OCI-LY7 (cell line): ENCODE data around the gene DMAC2. TPM values are rescaled to one million over a fixed set of nuclear protein-coding genes. Genes with fewer than 3 reads are reported as not detected.

Source experiments
- BruUV-seq: library from RNA; stranded (reverse); fragments of 400-500 nt; replicated peaks from 2 replicates; lab custom pipeline; 2021; lab: Mats Ljungman, UMichigan
- CTCF ChIA-PET: fragments of 300-600 bp; sonication (Branson Sonifier 250); formaldehyde crosslinking; loops from one replicate; lab custom pipeline; 2022; ENCODE audit warnings: antibody characterized with exemption; ENCODE audit not compliant: unreplicated experiment; lab: Charles Lee
- POLR2A ChIA-PET: fragments of 300-600 bp; sonication (Branson Sonifier 250); formaldehyde crosslinking; loops from one replicate; lab custom pipeline; 2022; ENCODE audit warnings: antibody characterized with exemption; lab: Charles Lee
- DNase-seq: peaks from one replicate; pipeline ENCODE4 v3.0.0-alpha.2; 2015; ENCODE audit warnings: low spot score
- H2AFZ ChIP-seq: fragments of 200-600 bp; sonication (generic), shearing (Covaris generic); 2 replicates; pipeline ENCODE4 v1.6.1; 2014; ENCODE audit warnings: mild to moderate bottlenecking, antibody characterized with exemption, low read length, moderate library complexity
- H3K27ac ChIP-seq: fragments of 200-600 bp; sonication (generic); 2 replicates; pipeline ENCODE4 v1.5.1; 2014; ENCODE audit warnings: mixed run types, low read depth, mild to moderate bottlenecking, moderate library complexity, low read length, inconsistent platforms; ENCODE audit not compliant: poor library complexity, severe bottlenecking
- H3K36me3 ChIP-seq: fragments of 200-600 bp; sonication (generic); 2 replicates; pipeline ENCODE4 v1.6.1; 2014; ENCODE audit warnings: mild to moderate bottlenecking, antibody characterized with exemption, low read length, moderate library complexity, mixed read lengths; ENCODE audit not compliant: insufficient read depth
- H3K4me1 ChIP-seq: fragments of 200-600 bp; sonication (generic); 2 replicates; pipeline ENCODE4 v1.5.1; 2014; ENCODE audit warnings: mild to moderate bottlenecking, low read length; ENCODE audit not compliant: insufficient read depth, poor library complexity, severe bottlenecking
- H3K4me2 ChIP-seq: fragments of 200-600 bp; sonication (generic); 2 replicates; pipeline ENCODE4 v1.6.1; 2014; ENCODE audit warnings: mild to moderate bottlenecking, low read length
- H3K4me3 ChIP-seq: fragments of 200-600 bp; sonication (generic); 2 replicates; pipeline ENCODE4 v1.5.1; 2014; ENCODE audit warnings: mild to moderate bottlenecking, low read depth, low read length; ENCODE audit not compliant: poor library complexity, severe bottlenecking
- H3K79me2 ChIP-seq: fragments of 200-600 bp; sonication (generic); 2 replicates; pipeline ENCODE4 v1.6.1; 2016; ENCODE audit warnings: low read depth, mild to moderate bottlenecking, low read length, moderate library complexity, mixed read lengths; ENCODE audit not compliant: insufficient read depth
- H3K9me2 ChIP-seq: fragments of 200-600 bp; sonication (generic); 2 replicates; pipeline ENCODE4 v1.6.1; 2016; ENCODE audit warnings: mild to moderate bottlenecking, low read length, mixed read lengths; ENCODE audit not compliant: insufficient read depth
- H3K9me3 ChIP-seq: fragments of 200-600 bp; sonication (generic); 2 replicates; pipeline ENCODE4 v1.6.1; 2014; ENCODE audit warnings: mild to moderate bottlenecking, mixed run types, low read length, mixed read lengths
- H4K20me1 ChIP-seq: fragments of 200-600 bp; sonication (generic); 2 replicates; pipeline ENCODE4 v1.6.1; 2014; ENCODE audit warnings: mild to moderate bottlenecking, antibody characterized with exemption, low read length, moderate library complexity, mixed read lengths; ENCODE audit not compliant: insufficient read depth
- EZH2phosphoT487 ChIP-seq: fragments of 200-600 bp; sonication (generic); IDR thresholded peaks from 2 replicates; pipeline ENCODE4 v1.6.1; 2018; ENCODE audit warnings: low read depth, borderline replicate concordance, mild to moderate bottlenecking, mixed run types, antibody characterized with exemption, low read length, moderate library complexity, mixed read lengths
- intact Hi-C: fragments of 100-400 bp; cut with micrococcal nuclease; formaldehyde crosslinking; loops from one replicate; pipeline ENCODE4 v1.10.0; 2022; ENCODE audit not compliant: unreplicated experiment
- total RNA-seq, 2 experiments: library from RNA; depleted of rRNA in 1 of 2; stranded (reverse); fragments of >200 nt in 1 of 2; shearing (Covaris generic) in 1 of 2; gene quantifications; 2 replicates each; pipeline ENCODE4 v1.2.3, GENCODE V29; 2014 to 2022
- TF ChIP-seq, protein P1 (sequence below): fragments of 200-600 bp; sonication (generic); conservative IDR thresholded peaks from 2 replicates; pipeline ENCODE4 v1.5.1; 2014; ENCODE audit warnings: mild to moderate bottlenecking, antibody characterized with exemption, low read length, moderate library complexity, mixed read lengths

The DMAC2 gene
- total RNA-seq, 2 experiments from 2014 or later = 30.6 to 41.6 TPM

DNA sequence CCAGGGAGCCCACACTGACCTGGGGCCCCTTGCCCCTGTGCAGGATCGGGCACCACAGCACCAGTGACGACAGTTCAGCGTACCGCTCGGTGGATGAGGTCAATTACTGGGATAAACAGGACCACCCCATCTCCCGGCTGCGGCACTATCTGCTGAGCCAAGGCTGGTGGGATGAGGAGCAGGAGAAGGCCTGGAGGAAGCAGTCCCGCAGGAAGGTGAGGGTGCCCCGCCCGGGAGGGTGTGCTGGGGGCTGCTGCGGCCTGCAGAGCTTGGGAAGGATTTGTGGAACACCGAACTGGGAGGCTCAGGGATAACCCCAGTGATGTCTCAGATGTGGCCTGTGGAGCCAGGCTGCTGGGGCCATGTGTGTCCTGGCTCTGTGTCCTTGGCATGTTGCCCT lies 16.8 kb downstream of the DMAC2 start:
- TF ChIP-seq EZH2phosphoT487 = no peak
- TF ChIP-seq, protein P1, sequence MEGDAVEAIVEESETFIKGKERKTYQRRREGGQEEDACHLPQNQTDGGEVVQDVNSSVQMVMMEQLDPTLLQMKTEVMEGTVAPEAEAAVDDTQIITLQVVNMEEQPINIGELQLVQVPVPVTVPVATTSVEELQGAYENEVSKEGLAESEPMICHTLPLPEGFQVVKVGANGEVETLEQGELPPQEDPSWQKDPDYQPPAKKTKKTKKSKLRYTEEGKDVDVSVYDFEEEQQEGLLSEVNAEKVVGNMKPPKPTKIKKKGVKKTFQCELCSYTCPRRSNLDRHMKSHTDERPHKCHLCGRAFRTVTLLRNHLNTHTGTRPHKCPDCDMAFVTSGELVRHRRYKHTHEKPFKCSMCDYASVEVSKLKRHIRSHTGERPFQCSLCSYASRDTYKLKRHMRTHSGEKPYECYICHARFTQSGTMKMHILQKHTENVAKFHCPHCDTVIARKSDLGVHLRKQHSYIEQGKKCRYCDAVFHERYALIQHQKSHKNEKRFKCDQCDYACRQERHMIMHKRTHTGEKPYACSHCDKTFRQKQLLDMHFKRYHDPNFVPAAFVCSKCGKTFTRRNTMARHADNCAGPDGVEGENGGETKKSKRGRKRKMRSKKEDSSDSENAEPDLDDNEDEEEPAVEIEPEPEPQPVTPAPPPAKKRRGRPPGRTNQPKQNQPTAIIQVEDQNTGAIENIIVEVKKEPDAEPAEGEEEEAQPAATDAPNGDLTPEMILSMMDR = no peak
- no peak overlapping the region for H2AFZ ChIP-seq
- BruUV-seq = no TSS peak
- intact Hi-C loops = no loop called here
- no peaks in the 10 kb centered on the region for H4K20me1 ChIP-seq
- no peaks in the 10 kb centered on the region for H3K9me2 ChIP-seq
- H3K4me2 ChIP-seq = no peak overlapping the region
- peaks cover 23% of the 10 kb centered on the region for H3K36me3 ChIP-seq
- no peak overlapping the region for H3K4me3 ChIP-seq
- DNase-seq = no peak
- no peaks in the 10 kb centered on the region for H3K79me2 ChIP-seq
- H3K4me1 ChIP-seq = no peaks in the 10 kb centered on the region
- ChIA-PET CTCF (no interaction called here), POLR2A (interaction anchor here (0.6 kb wide), 1 partner anchor 11 kb away, joined by 4 read pairs; no protein-coding TSS in a partner anchor)
- H3K9me3 ChIP-seq = no peaks in the 10 kb centered on the region
- H3K27ac ChIP-seq = no peak overlapping the region

DNA sequence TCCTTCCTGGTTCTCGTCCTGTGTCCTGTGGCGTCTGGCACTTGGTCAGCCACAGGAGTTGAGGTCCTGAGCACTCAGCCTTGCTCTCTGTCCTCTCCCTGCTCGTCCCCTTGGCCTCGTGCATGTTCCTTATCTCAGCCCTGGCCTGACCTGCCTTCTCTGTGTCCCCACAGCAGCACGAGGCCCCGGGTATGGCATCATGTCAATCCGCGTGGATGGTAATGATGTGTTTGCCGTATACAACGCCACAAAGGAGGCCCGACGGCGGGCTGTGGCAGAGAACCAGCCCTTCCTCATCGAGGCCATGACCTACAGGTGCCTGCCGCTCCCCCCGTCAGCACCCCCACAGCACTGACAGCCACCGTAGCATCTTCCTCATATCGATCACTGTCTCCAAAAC lies 17.3 kb downstream of the DMAC2 start:
- no peak overlapping the region for H3K4me3 ChIP-seq
- POLR2A ChIA-PET = no interaction called here
- no TSS peak for BruUV-seq
- no peaks in the 10 kb centered on the region for H3K9me3 ChIP-seq
- no peak overlapping the region for H3K4me2 ChIP-seq
- no peak overlapping the region for H2AFZ ChIP-seq
- H3K79me2 ChIP-seq = no peaks in the 10 kb centered on the region
- no peak for TF ChIP-seq EZH2phosphoT487
- TF ChIP-seq, protein P1 = no peak
- intact Hi-C loops = no loop called here
- no peaks in the 10 kb centered on the region for H3K9me2 ChIP-seq
- no peaks in the 10 kb centered on the region for H3K4me1 ChIP-seq
- DNase-seq = no peak
- H3K36me3 ChIP-seq = peaks cover 23% of the 10 kb centered on the region
- H3K27ac ChIP-seq = no peak overlapping the region
- no peaks in the 10 kb centered on the region for H4K20me1 ChIP-seq
- CTCF ChIA-PET = no interaction called here

DNA sequence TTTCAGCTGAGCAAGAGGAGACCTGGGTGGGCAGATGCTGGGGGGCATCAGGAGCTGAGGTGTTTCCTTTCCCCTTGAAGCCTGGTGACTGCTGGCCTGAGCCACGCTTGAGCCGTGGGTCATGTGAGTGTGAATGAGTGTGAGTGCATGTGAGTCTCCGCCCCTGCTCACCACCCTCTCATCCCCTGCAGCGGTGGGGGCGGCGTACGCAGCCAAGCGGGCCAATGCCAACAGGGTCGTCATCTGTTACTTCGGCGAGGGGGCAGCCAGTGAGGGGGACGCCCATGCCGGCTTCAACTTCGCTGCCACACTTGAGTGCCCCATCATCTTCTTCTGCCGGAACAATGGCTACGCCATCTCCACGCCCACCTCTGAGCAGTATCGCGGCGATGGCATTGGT lies 17.7 kb downstream of the DMAC2 start:
- no peaks in the 10 kb centered on the region for H4K20me1 ChIP-seq
- ChIA-PET POLR2A (no interaction called here), CTCF (no interaction called here)
- H3K4me2 ChIP-seq = no peak overlapping the region
- no peaks in the 10 kb centered on the region for H3K9me3 ChIP-seq
- no peak overlapping the region for H3K27ac ChIP-seq
- intact Hi-C loops = no loop called here
- no peaks in the 10 kb centered on the region for H3K4me1 ChIP-seq
- no peak for DNase-seq
- H3K79me2 ChIP-seq = no peaks in the 10 kb centered on the region
- peaks cover 23% of the 10 kb centered on the region for H3K36me3 ChIP-seq
- BruUV-seq = no TSS peak
- no peak for TF ChIP-seq EZH2phosphoT487
- TF ChIP-seq, protein P1 = no peak
- no peak overlapping the region for H2AFZ ChIP-seq
- no peak overlapping the region for H3K4me3 ChIP-seq
- no peaks in the 10 kb centered on the region for H3K9me2 ChIP-seq
